GOT3 (cell line): Measurements from ENCODE around the gene OCA2.

Experiments
- DNase-seq: peaks from one replicate; lab custom pipeline; 2025; ENCODE audit warnings: mixed read lengths; lab: John Stamatoyannopoulos, UW

Gene OCA2

DNA sequence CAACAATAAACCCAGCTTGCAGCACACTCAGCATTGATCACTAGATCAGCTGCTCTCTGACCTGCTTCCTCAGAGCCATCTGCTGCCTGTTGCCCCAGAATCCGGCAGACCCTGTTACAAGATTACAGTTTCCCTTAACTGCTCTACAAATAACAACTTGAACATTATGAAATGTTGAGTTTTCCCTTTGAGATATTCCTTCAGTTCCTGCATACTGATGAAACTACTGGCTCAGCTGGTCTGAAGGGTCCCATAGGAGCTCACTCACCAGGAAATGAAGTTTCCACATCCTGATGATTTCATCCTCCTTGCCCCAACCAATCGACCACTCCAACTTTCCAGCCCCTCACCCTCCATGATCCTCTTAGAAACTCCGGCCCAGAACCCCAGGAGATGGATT lies 281.9 kb downstream of the OCA2 start:
- DNase-seq: no peak

DNA sequence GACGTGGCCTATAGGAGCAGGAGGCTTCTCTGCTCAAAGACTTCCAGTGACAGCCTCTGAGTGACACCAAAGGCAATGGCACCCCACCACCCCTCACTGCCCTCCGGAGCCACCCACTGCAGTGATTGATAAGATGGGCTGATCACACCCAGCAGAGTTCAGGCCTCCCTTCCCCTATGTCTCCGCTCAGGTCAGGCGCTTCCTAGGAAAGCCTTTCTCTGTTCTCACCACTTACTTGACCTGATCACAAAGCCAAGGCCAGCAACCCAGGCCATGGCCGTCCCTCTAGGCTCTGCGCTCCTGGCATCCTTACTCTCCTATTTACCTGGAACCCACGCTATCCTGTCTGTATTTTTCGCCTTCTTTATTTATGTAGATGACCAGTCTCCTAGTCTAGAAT lies 282.3 kb downstream of the OCA2 start:
- no peak for DNase-seq

DNA sequence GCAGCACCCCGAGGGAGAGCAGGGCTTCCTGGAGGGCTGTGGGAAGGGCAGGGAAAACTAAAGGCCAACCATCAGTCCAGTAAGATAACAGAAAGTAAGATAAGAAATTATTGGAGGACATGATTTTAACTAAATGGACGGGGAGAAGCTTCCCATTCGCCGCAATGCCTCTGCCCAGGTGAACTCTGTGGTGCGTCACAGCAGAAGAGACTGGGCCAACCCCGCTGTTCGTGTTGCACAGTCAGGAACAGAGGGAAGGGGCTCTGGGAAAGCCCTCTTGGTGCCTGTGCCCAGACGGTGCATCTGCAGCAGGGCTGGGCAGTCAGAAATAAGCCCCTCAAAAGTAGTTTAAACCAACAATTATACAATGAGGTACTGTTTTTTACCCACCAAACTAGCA lies 284.1 kb downstream of the OCA2 start:
- no peak for DNase-seq

DNA sequence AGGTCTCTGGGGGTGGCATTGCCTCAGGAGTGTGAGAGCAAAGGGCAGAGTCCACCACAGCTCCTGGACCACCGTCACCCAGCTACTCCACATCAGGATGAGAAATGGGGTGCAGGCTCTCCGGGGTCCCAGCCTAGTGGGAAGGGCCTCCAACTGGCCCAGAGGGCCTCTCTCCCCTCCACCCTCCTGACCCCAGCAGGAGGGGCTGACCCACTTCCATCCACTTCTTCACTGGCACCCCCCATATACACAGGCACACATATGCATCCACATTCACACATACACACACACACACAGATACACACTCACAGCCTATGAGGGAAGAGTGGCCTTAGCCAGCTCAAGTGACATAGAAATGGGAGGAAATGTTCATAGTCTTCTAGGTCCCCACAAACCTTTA lies 286.0 kb downstream of the OCA2 start:
- DNase-seq: no peak

DNA sequence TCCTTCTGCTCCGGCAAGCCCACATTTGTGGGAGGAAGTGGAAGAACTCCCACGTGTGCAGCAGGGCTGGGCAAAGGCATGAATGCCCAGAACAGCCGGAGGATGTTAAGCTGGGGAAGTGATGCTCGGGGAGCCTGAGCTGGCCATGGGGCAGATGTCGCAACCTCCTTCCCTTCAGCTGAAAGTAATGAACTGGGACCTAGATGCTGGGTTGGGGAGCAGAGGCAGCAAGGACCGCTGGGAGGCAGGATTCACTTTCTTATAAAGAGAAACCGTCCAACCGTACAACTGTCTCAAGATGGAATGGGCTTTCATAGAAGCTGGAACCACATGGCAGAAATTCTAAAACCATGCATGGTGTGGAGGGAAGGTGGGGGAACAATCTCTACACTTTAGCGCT lies 290.9 kb downstream of the OCA2 start:
- DNase-seq: no peak

DNA sequence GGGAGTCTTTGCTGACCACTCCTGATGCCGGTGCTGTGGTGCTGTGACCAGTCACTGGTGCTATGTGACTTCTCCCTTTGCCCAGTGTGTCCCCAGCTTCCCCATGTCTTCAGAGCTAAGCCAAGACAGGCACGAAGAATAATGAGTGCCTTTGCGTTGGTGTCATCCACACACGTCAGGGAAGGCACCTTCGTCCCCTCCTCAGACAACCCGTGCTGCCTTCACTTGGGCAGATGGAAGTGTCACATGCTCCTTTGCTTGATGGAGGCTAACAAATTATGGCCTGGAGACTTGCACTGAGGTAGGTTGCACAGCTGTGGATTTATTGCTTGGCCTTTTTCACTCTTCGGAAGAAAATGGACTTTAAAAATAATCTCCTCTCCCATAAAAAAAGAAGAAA lies 291.8 kb downstream of the OCA2 start:
- DNase-seq: no peak

DNA sequence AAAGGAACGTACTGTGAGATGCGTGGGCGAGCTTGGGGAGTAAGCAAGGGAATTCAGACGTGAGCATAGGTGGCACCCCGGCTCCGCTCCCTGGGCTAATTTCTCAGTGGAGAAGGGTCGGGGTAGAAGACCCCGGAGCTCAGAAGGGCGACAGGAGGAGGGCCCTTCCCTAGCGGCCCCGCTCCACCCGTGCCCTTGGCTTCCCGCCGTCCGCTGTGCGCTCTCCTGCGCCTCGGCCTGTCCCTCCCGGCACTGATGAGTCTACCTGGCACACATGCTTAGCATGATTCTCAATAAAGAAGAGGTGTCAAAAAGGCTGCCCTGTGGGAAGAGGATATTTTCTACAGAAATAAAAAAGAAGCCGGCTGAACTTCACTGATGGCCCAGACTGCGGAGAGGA lies 292.7 kb downstream of the OCA2 start:
- no peak for DNase-seq

DNA sequence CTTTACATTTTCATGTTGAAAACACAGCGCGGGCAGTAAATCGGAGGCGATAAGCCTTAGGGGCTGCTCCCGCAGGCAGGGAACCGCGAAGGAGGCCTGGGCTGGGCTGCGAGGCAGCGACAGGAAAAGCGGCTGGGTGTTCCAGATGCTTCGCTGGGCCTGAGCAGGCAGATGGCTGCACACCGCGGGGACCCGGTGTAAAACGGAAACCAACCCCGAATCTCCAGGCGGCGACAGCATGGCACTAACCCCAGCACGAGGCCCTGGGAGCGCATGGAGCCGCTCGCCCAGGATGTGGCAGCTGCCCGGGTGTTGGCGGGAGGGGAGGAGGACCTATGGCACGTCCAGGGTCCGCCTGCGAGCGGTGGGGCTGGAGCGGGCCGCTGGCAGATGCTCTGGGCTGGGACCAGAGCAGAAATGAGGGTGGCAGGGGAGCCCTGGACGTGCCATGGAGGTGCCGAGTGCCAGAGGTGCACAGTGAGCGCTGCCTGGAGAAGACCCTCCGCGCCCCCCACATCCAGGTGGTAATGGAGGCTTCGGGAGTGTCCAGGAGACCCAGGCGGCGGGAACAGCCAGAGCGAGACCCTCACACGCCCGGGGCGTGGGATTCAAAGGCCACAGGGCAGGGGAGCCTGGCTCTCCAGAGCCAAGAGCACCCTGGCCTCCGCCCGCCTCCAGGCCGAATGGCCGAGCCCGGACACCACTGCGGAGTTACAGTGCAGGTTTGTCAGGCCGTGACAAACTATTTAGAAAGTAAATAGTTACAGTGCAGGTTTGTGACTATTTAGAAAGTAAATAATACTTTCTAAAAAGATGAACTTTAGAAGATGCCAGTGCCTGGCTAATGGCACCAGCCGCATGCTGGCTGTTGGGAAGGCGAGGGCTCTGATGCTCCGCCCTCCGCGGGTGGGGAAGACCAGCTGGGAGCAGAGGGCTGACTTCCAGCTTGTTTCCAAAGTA lies 293.6 kb downstream of the OCA2 start:
- DNase-seq: no peak

DNA sequence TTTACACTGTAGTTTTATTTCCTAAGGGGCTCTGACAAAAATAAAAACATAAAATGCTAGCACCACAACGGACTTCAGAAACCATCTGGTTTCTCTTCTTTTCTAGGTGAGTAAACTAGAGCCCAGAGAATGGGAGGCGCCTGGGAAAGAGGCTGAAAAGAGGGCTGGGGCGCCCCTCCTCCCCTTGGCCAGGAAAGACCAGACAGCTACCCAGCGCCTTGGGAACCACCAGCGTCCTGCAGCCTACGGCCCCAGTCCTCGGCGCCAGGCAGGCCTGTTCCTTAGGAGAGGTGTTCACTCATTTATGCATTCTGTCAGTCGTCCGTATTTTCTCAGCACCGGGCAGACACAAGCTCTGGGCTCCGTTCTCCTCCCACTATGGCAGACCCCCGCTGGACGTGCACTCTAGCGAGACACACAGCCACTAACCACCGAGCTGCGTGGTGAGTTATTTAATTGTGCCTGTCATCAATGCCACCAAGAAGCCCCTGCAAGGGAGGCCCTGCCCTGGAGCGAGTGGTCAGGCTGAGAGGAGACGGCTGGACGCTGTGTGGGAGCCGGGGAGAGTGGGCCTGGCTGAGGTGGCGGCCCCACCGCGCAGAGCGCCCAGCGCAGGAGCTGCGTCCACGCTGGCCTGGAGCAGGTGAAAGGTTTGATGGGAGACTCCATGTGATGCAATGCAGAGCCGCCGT lies 294.4 kb downstream of the OCA2 start:
- no peak for DNase-seq

DNA sequence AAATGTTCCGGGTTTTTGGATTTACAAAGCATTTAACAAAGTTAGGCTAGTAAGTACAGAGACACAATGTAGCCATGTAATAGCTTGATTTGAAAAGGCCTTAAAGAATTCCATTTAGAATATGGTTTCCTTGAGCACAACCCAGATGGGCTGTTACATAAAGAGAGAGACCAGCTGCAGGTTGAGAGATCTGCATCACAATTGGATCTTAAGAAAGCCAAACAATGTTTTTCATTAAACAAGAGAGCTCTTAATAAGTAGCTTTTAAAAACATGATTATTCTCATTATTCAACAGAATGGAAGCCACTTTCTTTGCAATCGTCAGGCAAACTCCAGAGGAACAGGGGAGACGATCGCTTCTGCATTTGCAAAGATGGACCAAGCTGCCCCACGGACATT lies 300.3 kb downstream of the OCA2 start:
- DNase-seq: no peak

DNA sequence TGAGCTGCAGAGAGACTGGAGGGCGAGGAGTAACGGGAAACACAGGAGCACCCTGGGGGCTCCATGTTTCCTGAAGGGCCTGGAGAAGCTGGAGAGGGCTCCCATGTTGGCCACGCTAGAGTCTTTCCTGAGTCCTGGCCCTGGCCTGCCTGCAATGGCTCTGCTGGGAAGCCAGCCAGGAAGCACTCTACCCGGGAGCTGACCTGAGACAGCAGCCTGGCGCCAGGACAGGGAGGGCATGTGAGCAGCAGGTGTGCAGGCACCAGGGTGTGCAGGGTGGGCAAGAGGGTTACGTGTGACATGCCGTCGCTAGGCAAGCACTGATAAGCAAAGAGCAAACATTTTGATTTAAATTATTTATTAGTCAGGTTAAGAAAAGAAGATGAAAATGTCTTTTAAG lies 301.4 kb downstream of the OCA2 start:
- DNase-seq: no peak

DNA sequence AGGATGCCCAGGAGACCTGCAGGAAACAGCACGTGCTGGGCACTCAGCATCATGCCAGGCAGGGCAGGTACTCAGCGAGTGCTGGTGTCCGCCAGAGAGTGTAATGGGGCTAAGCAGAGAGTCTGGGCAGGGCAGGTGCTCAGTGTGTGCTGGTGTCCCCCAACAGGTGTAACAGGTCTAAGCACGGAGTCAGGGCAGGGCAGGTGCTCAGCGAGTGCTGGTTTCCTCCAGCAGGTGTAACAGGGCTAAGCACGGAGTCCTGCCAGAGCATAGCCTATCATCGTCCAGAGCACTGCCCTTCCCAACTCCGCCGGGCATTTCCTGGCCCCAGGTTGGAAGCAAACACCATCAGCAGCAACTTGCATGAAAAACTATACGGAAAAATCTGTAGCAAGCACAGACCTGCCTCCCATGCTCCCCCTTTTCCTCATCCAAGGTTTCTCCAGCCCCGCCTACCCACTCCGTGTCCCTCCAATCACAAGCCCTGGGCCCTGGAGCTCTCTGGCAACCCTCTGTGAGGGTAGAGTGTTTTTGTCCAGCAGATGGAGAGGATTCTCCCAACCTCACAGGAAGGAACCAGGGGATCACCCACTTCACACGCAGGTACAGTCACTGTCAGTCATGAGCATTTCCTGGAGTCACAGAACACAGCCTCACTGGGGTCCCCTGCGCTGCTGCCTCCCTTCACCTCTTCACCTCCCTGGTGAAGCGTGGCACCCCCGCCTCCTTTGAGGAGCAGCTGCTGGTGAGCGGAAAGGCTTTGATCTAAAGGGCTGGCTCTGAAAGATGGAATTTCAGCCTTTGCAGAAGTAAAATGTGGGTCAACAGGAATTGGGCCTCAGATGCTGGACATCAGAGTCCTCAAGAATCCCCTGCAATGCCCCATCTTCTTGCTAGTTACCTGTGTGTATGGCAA lies 302.5 kb downstream of the OCA2 start:
- DNase-seq: no peak

DNA sequence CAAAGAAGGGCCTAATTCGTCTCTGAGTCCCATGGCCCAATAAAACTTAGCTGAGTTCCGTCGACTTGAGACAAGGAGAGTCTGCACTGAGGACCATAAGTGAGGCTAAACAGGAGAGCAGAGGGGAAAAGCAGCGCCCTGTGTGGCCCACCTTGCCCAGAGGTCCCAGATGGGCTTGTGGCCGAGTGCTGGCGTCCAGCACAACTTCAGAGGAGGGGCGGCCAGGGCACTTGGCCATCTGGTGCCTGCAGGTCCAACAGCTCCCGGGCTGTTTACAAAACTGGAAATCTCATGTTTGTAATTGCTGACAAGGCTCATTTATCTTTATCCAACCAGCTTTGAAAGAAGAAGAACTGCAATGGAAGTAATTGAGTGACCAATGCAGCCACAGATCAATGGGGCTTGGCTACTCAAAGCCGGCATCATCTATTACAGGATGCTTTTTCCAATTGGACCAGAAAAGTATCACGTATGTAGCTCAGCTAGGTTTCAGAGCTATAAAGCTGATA lies 306.3 kb downstream of the OCA2 start:
- DNase-seq: no peak

DNA sequence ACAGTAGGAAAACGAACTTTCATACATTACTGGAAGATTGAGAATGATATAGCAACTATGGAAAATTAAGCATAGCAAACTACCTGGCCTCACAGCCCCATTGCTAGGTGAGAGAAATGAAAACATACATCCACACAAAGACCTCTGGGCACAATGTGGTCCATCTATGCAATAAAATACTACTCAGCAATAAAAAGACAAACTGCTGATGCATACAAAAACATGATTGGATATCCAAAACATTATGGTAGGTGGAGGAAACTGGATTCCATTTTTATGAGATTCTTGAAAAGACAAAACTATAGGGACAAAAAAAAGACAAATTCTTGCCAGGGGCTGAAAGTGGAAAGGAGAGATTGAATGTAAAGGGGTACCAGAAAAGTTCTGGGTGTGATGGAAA lies 308.8 kb downstream of the OCA2 start:
- no peak for DNase-seq

DNA sequence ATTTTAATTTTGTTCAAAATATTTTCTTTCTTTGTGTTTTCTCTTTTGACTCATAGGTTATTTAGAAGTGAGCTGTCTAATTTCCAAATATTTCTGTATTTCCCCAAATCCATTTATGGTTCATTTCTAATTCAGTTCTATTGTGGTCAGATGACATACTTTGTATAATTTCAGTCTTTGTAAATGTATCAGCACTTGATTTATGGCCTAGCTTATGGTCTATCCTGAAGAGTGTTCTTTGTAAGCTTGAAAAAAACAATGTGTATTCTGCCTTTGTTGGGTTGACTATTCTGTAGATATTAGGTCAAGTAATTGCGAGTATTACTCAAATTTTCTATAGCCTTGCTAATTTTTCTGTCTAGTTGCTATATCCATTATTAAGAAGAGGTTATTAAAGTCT lies 311.2 kb downstream of the OCA2 start:
- no peak for DNase-seq

DNA sequence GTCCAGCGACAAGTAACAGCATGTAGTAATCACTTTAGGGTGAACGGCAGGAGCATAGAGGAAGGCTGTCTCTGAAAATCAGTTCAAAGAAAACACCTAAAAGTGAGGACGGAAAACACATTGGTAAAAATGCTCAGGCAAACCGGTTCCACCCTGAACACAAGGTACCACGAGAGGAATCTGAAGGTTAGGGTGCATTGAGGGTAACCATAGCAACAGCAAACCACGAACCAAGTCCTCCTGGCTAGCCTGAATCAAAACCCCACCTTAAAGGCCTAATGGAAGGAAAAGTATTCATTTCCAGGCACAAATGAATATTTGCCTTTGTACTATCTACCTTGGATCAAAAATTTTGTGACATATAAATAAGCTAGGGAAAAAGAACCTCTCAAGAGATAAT lies 315.0 kb downstream of the OCA2 start:
- DNase-seq: no peak

DNA sequence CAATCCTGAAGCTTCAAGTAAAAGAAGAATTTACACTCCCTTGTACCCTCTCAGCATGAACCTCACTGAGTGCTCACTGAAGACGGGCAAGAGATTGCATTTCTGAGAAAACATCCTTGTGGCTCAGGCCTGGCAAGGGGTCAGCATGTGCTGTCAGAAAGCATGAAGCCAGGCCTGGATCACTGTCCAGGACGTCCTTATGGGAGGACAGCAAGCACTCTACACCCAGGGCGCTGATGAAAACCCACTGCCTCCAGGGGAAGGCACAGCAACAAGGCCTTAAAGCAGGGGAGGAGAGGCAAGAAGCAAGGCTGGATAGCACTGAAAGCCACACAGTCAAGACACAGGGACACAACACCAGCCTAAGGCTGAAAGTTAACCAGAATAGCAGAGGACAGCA lies 315.4 kb downstream of the OCA2 start:
- DNase-seq: no peak

DNA sequence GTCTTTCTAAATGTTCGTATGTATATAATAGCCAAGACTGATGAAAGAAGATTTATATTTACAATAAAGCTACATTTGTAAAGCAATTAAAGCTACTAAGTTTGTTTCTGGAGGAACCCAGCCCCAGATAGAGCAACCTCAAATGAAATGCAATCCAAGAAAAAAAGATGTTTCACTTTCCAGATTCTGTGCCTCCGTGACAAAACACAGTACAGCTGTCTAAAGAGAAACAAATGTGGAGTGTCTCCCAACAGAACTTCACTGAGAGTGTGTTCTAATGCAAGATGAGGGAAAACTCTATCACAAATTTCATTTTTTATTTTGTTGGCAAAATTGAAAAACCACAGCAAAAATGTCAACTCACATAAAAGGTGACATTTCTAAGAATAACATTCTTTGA lies 317.0 kb downstream of the OCA2 start:
- no peak for DNase-seq

DNA sequence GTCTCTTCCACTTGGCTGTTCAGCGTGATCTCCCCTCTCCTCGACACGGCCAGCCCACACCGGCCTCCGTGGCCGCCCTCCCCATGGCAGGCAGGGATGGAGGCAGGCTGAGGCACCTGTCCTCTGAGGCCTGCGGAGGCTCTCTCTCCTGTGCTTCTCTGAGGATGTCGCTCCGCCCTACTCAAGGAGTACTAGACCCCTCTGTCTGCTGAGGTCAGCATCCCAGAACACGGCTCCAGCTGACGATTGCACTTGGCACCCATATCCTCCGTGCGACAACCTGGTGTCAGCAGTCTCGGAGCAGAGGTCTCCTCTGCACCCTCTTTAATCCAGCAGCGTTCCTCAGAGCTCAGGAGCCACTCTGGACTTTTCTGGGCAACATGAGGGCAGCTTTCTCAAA lies 322.6 kb downstream of the OCA2 start:
- DNase-seq: no peak

DNA sequence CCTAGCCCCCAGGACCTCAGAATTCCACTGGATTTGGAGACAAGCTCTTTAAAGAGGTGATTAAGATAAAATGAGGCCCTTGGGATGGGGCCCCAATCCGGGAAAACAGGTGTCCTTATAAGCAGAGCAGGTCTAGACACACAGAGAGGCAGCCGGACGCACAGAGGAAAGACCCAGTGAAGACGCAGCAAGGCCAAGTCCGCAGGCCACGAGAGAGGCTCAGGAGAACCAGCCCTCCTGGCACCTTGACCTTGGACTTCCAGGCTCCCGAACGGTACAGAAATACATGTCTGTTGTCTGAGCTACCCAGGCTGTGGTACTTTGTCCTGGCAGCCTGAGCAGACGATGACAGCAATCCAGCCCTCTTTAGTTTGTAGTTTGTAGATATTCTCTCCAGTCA lies 324.5 kb downstream of the OCA2 start:
- no peak for DNase-seq

DNA sequence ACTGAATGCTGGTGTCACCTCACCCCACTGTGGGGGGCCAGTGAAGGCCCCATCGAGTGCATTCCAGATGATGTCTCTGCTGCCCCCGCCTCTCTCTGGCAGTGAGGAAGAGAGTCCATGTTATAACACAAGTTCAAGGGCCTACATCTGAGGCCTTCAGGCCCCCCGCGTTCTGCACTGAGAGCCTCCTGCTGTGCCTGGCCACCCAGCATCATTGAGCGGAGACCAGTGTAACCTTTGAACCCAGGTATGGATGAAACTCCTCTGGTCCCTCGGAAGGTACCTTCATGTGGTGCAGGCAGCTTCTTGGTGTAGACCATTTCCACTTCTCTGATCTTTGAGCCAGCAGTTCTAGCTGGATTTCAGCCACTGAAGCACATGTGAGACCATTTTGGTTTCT lies 324.9 kb downstream of the OCA2 start:
- no peak for DNase-seq

DNA sequence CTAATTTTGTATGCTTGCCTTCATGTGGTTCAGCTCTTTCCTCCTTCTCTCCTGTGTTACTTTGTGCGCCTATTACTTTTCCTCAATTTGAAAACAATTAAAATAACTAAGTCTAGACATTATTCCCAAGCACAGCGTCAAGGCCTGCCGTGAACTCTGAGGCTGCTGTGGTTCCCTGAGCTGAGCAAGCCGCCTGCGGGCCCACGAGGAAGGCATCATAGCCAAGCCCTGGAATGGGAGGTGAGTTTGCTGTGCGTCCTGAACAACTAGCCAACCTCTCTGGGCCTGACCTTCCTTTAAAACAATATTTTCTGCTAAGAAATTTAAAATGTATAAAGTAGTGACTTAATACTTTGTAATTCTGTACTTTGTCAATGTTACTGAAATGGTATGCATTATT lies 327.2 kb downstream of the OCA2 start:
- no peak for DNase-seq
